Osteoblast (primary cell): ENCODE results near the gene SELENOM. TPM values are rescaled to one million over a fixed set of nuclear protein-coding genes. Genes with fewer than 3 reads are reported as not detected.

Experiments used
- DNase-seq: peaks from one replicate; pipeline ENCODE4 v3.0.0; 2011; ENCODE audit warnings: low spot score, mixed read lengths; ENCODE audit not compliant: insufficient read length; ENCODE audit errors: missing footprints
- H2AFZ ChIP-seq: 2 replicates; pipeline ENCODE4 v1.6.0; 2011; ENCODE audit warnings: mild to moderate bottlenecking, low read length
- H3K27ac ChIP-seq: 2 replicates; pipeline ENCODE4 v1.5.1; 2011; ENCODE audit warnings: mild to moderate bottlenecking, low read depth, low read length, moderate library complexity
- H3K27me3 ChIP-seq: 2 replicates; pipeline ENCODE4 v1.6.0; 2012; ENCODE audit warnings: mild to moderate bottlenecking, control low read depth, inconsistent platforms, low read length, moderate library complexity; ENCODE audit not compliant: insufficient read depth
- H3K36me3 ChIP-seq: 2 replicates; pipeline ENCODE4 v1.5.1; 2011; ENCODE audit warnings: mild to moderate bottlenecking, low read length, control low read depth, moderate library complexity; ENCODE audit not compliant: insufficient read depth
- H3K4me1 ChIP-seq: 2 replicates; pipeline ENCODE4 v1.5.1; 2011; ENCODE audit warnings: mild to moderate bottlenecking, low read length, control low read depth, moderate library complexity; ENCODE audit not compliant: insufficient read depth
- H3K4me2 ChIP-seq: 2 replicates; pipeline ENCODE4 v1.6.0; 2011; ENCODE audit warnings: mild to moderate bottlenecking, low read length; ENCODE audit not compliant: insufficient read depth
- H3K4me3 ChIP-seq: fragments of 200-600 bp; sonication (generic); 3 replicates; pipeline ENCODE4 v1.5.1; 2012; ENCODE audit warnings: mild to moderate bottlenecking, low read length, inconsistent platforms; ENCODE audit not compliant: insufficient read depth
- H3K79me2 ChIP-seq: 2 replicates; pipeline ENCODE4 v1.6.0; 2012; ENCODE audit warnings: mild to moderate bottlenecking, low read length, control low read depth, inconsistent platforms; ENCODE audit not compliant: insufficient read depth
- H3K9me3 ChIP-seq: 2 replicates; pipeline ENCODE4 v1.5.1; 2011; ENCODE audit warnings: low read depth, low read length, control low read depth
- H4K20me1 ChIP-seq: 2 replicates; pipeline ENCODE4 v1.6.0; 2012; ENCODE audit warnings: mild to moderate bottlenecking, low read length, control low read depth; ENCODE audit not compliant: insufficient read depth
- total RNA-seq: library from RNA; depleted of rRNA; stranded (reverse); fragments of >200 nt; gene quantifications from 2 replicates; pipeline ENCODE4 v1.2.3, GENCODE V29; 2012
- TF ChIP-seq, protein P1 (sequence below): IDR thresholded peaks from 2 replicates; pipeline ENCODE4 v1.5.1; 2011; ENCODE audit warnings: mild to moderate bottlenecking, low read depth, low read length, moderate library complexity; ENCODE audit errors: extremely low read depth

The SELENOM gene
- total RNA-seq, 1 donor, result 157 TPM

DNA sequence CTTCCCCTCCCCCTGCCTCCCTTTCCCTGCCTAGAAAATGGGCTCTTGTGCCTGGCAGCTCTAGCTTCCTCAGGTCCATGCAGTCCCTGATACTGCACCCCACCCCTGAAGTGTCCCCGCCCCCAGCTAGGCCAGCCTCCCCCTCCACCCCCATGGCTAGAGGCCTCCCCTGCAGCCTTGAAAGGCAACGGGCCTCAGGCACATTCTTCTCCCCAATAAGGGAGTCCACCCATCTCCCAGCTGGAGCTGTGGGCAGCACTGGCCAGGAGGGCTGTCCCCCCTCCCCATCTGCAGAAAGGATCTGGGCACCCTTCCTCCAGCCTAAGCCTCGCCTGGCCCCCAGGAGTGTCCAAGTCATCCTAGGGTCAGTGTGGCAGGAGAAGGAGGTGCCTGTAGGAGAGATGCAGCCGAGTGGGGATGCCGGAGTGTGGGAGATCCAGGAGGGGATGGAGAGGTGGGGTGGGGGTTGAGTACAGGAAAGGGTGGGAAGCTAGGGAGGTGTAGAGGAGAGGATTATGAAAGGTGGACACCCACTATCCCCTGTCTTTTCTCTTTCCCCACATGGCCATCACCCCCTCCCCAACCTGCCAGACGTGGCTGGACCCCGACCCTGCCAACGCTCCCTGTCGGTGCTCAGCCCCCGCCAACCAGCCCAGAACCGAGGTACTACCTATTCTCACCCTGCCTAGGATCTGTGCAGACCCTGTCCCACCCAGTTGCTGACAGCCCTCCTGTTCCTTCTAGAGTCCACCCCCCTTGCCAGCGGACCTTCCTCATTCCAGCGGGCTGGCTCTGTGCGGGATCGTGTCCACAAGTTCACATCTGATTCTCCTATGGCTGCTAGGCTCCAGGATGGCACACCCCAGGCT is 16.9 kb downstream of the SELENOM start:
- H3K4me1 ChIP-seq, result peaks cover 4% of the 10 kb centered on the region
- no peak overlapping the region for H3K4me3 ChIP-seq

DNA sequence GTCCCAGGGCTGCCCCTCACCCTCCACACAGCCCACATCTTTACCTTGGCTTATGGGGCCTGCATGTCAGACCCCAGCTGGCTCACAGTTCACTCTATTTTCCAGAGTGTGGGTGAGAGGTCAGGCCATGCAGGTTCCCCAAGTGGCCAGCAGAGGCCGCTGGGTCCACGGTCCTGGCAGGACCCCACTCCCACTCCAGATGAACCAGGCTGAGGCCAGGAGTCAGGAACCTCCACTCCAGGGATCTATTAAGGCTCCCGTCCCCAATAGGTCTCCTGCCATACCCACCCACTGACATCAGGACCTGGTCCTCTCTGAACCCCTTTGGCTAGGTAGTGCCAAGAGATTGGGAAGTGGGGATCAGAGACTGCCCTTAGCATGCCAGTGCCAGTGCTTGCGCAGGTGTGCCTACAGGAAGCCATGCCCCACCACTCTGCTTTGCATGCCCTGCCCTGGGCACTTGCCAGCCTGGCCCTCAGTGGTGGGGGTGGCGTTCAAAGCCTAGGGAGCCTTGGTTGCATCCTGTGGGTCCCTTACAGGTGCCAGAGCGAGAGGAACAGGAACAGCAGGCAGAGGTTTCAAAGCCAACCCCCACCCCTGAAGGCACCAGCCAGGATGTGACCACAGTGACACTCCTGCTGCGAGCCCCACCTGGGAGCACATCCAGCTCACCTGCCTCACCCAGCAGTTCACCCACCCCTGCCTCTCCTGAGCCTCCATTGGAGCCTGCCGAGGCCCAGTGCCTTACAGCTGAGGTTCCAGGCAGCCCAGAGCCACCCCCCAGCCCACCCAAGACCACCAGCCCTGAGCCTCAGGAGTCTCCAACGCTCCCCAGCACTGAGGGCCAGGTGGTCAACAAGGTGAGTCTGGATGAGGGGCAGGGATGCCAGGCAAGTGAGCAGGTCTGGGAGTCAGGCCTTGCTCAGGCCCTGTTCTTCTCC is 17.9 kb downstream of the SELENOM start:
- no peaks in the 10 kb centered on the region for H3K27me3 ChIP-seq
- H4K20me1 ChIP-seq, result peaks cover 62% of the 10 kb centered on the region
- no peaks in the 10 kb centered on the region for H3K9me3 ChIP-seq
- peaks cover 78% of the 10 kb centered on the region for H3K79me2 ChIP-seq
- DNase-seq, result peak; percentile 97
- H3K27ac ChIP-seq, result no peak overlapping the region
- TF ChIP-seq, protein P1, sequence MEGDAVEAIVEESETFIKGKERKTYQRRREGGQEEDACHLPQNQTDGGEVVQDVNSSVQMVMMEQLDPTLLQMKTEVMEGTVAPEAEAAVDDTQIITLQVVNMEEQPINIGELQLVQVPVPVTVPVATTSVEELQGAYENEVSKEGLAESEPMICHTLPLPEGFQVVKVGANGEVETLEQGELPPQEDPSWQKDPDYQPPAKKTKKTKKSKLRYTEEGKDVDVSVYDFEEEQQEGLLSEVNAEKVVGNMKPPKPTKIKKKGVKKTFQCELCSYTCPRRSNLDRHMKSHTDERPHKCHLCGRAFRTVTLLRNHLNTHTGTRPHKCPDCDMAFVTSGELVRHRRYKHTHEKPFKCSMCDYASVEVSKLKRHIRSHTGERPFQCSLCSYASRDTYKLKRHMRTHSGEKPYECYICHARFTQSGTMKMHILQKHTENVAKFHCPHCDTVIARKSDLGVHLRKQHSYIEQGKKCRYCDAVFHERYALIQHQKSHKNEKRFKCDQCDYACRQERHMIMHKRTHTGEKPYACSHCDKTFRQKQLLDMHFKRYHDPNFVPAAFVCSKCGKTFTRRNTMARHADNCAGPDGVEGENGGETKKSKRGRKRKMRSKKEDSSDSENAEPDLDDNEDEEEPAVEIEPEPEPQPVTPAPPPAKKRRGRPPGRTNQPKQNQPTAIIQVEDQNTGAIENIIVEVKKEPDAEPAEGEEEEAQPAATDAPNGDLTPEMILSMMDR, result peak; percentile 82
- H2AFZ ChIP-seq, result no peak overlapping the region
- peaks cover 85% of the 10 kb centered on the region for H3K36me3 ChIP-seq
- no peak overlapping the region for H3K4me3 ChIP-seq
- H3K4me1 ChIP-seq, result peaks cover 9% of the 10 kb centered on the region
- no peak overlapping the region for H3K4me2 ChIP-seq

More for the DNA sequence above, 16.9 kb downstream of the SELENOM start:
- Histone ChIP-seq H4K20me1 (peaks cover 62% of the 10 kb centered on the region), H3K9me3 (no peaks in the 10 kb centered on the region), H3K27ac (no peak overlapping the region), H2AFZ (no peak overlapping the region), H3K36me3 (peaks cover 95% of the 10 kb centered on the region), H3K27me3 (no peaks in the 10 kb centered on the region), H3K79me2 (peaks cover 75% of the 10 kb centered on the region), H3K4me2 (no peak overlapping the region)
- DNase-seq, result peak; percentile 80
- TF ChIP-seq, protein P1, result no peak

DNA sequence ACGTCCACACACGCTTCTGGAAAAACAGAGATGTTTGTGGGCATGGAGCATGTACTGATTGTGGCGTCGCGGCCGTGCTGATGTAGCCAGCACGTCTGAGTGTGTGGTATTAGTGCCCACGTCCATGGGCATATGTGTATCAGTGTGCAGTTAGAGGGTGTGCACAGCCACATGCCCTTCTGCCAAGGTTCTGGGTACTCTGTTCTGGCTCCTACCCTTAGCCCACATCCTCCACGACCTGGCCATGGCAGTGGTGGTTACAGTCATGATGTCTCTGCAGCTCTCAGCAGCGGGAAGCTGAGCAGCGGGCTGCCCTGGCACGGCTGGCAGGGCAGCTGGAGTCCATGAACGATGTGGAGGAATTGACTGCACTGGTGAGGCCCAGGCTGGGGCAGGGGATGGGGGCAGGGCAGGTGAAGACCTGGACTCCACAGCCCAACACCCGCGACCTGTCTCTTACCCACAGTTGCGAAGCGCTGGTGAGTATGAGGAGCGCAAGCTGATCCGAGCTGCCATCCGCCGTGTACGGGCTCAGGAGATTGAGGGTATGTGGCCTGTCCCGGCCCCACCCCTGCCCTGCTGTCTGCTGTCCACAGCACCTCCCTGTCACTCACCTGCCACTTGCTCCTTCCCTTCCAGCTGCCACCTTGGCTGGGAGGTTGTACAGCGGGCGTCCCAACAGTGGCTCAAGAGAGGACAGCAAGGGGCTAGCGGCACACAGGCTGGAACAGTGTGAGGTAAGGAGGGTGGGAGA is 19.0 kb downstream of the SELENOM start:
- H3K27ac ChIP-seq, result no peak overlapping the region
- no peak overlapping the region for H3K4me2 ChIP-seq
- H3K36me3 ChIP-seq, result peaks cover 82% of the 10 kb centered on the region
- H3K4me3 ChIP-seq, result no peak overlapping the region
- no peak overlapping the region for H2AFZ ChIP-seq
- no peaks in the 10 kb centered on the region for H3K27me3 ChIP-seq
- peaks cover 19% of the 10 kb centered on the region for H3K4me1 ChIP-seq
- H4K20me1 ChIP-seq, result peaks cover 57% of the 10 kb centered on the region
- H3K9me3 ChIP-seq, result no peaks in the 10 kb centered on the region
- TF ChIP-seq, protein P1, result no peak
- peaks cover 88% of the 10 kb centered on the region for H3K79me2 ChIP-seq
- DNase-seq, result peak; percentile 73
